WTC11 (cell line): Measurements from ENCODE around the gene BACH2. TPM values are rescaled to one million over a fixed set of nuclear protein-coding genes. Genes with fewer than 3 reads are reported as not detected.

Source experiments
- ATAC-seq: fragments of 200-7000 bp; cut with Tn5 transposase; 2 replicates; pipeline ENCODE4 v1.10.0; 2021; ENCODE audit warnings: mild to moderate bottlenecking, moderate library complexity
- CTCF ChIA-PET: fragments of 300-600 bp; sonication (Branson Sonifier 250); formaldehyde crosslinking; loops from one replicate; lab custom pipeline; 2021; ENCODE audit warnings: antibody characterized with exemption; lab: Charles Lee
- POLR2A ChIA-PET: fragments of 350-600 bp; sonication (Branson Sonifier 250); formaldehyde crosslinking; loops from one replicate; lab custom pipeline; 2021; ENCODE audit warnings: antibody characterized with exemption; lab: Charles Lee
- DNase-seq: peaks from one replicate; pipeline ENCODE4 v3.0.0; 2021; ENCODE audit warnings: low spot score
- H3K27ac Mint-ChIP-seq: 2 replicates; pipeline ENCODE4 v1.8.0; 2021; ENCODE audit warnings: mixed read lengths
- H3K27me3 Mint-ChIP-seq: 2 replicates; pipeline ENCODE4 v1.8.0; 2021; ENCODE audit warnings: low read depth, mild to moderate bottlenecking, moderate library complexity, mixed read lengths
- H3K36me3 Mint-ChIP-seq: 2 replicates; pipeline ENCODE4 v1.8.0; 2021; ENCODE audit warnings: mixed read lengths
- H3K4me1 Mint-ChIP-seq: 2 replicates; pipeline ENCODE4 v1.8.0; 2022; ENCODE audit warnings: mixed read lengths
- H3K4me3 Mint-ChIP-seq: 2 replicates; pipeline ENCODE4 v1.8.0; 2021; ENCODE audit warnings: mild to moderate bottlenecking, moderate library complexity, mixed read lengths
- H3K9me3 Mint-ChIP-seq: 2 replicates; pipeline ENCODE4 v1.8.0; 2021; ENCODE audit warnings: mixed read lengths
- CBFB ChIP-seq: sonication (generic); formaldehyde crosslinking; IDR thresholded peaks from 2 replicates; pipeline ENCODE4 v1.8.1; 2022; ENCODE audit warnings: mild to moderate bottlenecking, low read depth, missing genetic modification reagents
- FOXJ3 ChIP-seq: sonication (generic); formaldehyde crosslinking; IDR thresholded peaks from 2 replicates; pipeline ENCODE4 v1.9.0; 2021; ENCODE audit warnings: missing genetic modification reagents, mild to moderate bottlenecking, borderline replicate concordance
- FOXP1 ChIP-seq: sonication (generic); formaldehyde crosslinking; IDR thresholded peaks from 2 replicates; pipeline ENCODE4 v1.8.0; 2022; ENCODE audit warnings: missing genetic modification reagents, mild to moderate bottlenecking, moderate library complexity, borderline replicate concordance
- GTF2I ChIP-seq: fragments of 250-450 bp; sonication (Bioruptor Pico); conservative IDR thresholded peaks from 2 replicates; pipeline ENCODE4 v1.4.0; 2021; ENCODE audit warnings: mild to moderate bottlenecking
- JAZF1 ChIP-seq: fragments of 250-450 bp; sonication (Bioruptor Pico); IDR thresholded peaks from 2 replicates; pipeline ENCODE4 v1.9.0; 2021; ENCODE audit warnings: moderate library complexity, mild to moderate bottlenecking, inconsistent platforms
- MLX ChIP-seq: sonication (generic); formaldehyde crosslinking; IDR thresholded peaks from 2 replicates; pipeline ENCODE4 v1.8.1; 2023; ENCODE audit warnings: mild to moderate bottlenecking, missing genetic modification reagents, moderate library complexity
- NFATC4 ChIP-seq: fragments of 250-450 bp; sonication (Bioruptor Pico); IDR thresholded peaks from 2 replicates; pipeline ENCODE4 v1.9.0; 2021; ENCODE audit warnings: mild to moderate bottlenecking
- NR1H2 ChIP-seq: sonication (generic); formaldehyde crosslinking; IDR thresholded peaks from 2 replicates; pipeline ENCODE4 v1.9.0; 2021; ENCODE audit warnings: mild to moderate bottlenecking, moderate library complexity, missing genetic modification reagents
- RELA ChIP-seq: sonication (generic); formaldehyde crosslinking; IDR thresholded peaks from 2 replicates; pipeline ENCODE4 v1.8.1; 2022; ENCODE audit warnings: missing genetic modification reagents, mild to moderate bottlenecking, borderline replicate concordance
- RORB ChIP-seq: fragments of 250-450 bp; sonication (Bioruptor Pico); IDR thresholded peaks from 2 replicates; pipeline ENCODE4 v1.9.0; 2021; ENCODE audit warnings: mild to moderate bottlenecking
- SMAD3 ChIP-seq: sonication (generic); formaldehyde crosslinking; IDR thresholded peaks from 2 replicates; pipeline ENCODE4 v1.8.0; 2022; ENCODE audit warnings: missing genetic modification reagents, mild to moderate bottlenecking, borderline replicate concordance
- TEAD4 ChIP-seq: sonication (generic); formaldehyde crosslinking; IDR thresholded peaks from 2 replicates; pipeline ENCODE4 v1.8.0; 2022; ENCODE audit warnings: mild to moderate bottlenecking, missing genetic modification reagents
- TP53 ChIP-seq: sonication (generic); formaldehyde crosslinking; IDR thresholded peaks from 2 replicates; pipeline ENCODE4 v1.8.1; 2023; ENCODE audit warnings: mild to moderate bottlenecking, missing genetic modification reagents
- USF2 ChIP-seq: sonication (generic); formaldehyde crosslinking; IDR thresholded peaks from 2 replicates; pipeline ENCODE4 v1.8.1; 2023; ENCODE audit warnings: mild to moderate bottlenecking, missing genetic modification reagents, moderate library complexity
- ZBTB43 ChIP-seq: sonication (generic); formaldehyde crosslinking; IDR thresholded peaks from 2 replicates; pipeline ENCODE4 v1.8.1; 2023; ENCODE audit warnings: mild to moderate bottlenecking, missing genetic modification reagents
- ZNF317 ChIP-seq: sonication (generic); formaldehyde crosslinking; IDR thresholded peaks from 2 replicates; pipeline ENCODE4 v1.8.1; 2023; ENCODE audit warnings: low read depth, mild to moderate bottlenecking, moderate library complexity, missing genetic modification reagents, borderline replicate concordance
- ZNF671 ChIP-seq: fragments of 250-450 bp; sonication (Bioruptor Pico); IDR thresholded peaks from 2 replicates; pipeline ENCODE4 v1.8.0; 2021; ENCODE audit warnings: mild to moderate bottlenecking
- total RNA-seq: library from RNA; stranded (reverse); gene quantifications from 3 replicates; pipeline ENCODE4 v1.2.3, GENCODE V29; 2021
- TF ChIP-seq, protein P1 (sequence below): sonication (generic); formaldehyde crosslinking; IDR thresholded peaks from 2 replicates; pipeline ENCODE4 v1.8.0; 2022; ENCODE audit warnings: mild to moderate bottlenecking, missing genetic modification reagents
- TF ChIP-seq, protein P2 (sequence below): fragments of 250-450 bp; sonication (Bioruptor Pico); IDR thresholded peaks from 2 replicates; pipeline ENCODE4 v1.9.0; 2021; ENCODE audit warnings: mild to moderate bottlenecking, borderline replicate concordance

Gene BACH2
- total RNA-seq, 1 experiment from 2014 or later, result 5.9 TPM

- ChIA-PET CTCF (interaction anchor here (1.3 kb wide), 1 partner anchor 311 kb away, joined by 3 read pairs; no protein-coding TSS in a partner anchor), POLR2A (no interaction called here)
- Mint-ChIP-seq H3K27me3 (no peaks in the 10 kb centered on the region), H3K4me1 (no peaks in the 10 kb centered on the region), H3K27ac (no peak overlapping the region), H3K36me3 (no peaks in the 10 kb centered on the region), H3K9me3 (peaks cover 9% of the 10 kb centered on the region), H3K4me3 (no peak overlapping the region)
- DNase-seq, result no peak
- TF ChIP-seq FOXJ3 (CRISPR knock-in tag), result no peak
- TF ChIP-seq JAZF1, result no peak
- TF ChIP-seq NFATC4 (CRISPR knock-in tag), result no peak
- TF ChIP-seq TEAD4 (CRISPR knock-in tag), result no peak
- TF ChIP-seq NR1H2 (CRISPR knock-in tag), result no peak
- TF ChIP-seq ZNF317 (CRISPR knock-in tag), result no peak
- no peak for TF ChIP-seq CBFB (CRISPR knock-in tag)
- TF ChIP-seq MLX, result no peak
- TF ChIP-seq RELA (CRISPR knock-in tag), result no peak
- no peak for TF ChIP-seq RORB (CRISPR knock-in tag)
- TF ChIP-seq USF2 (CRISPR knock-in tag), result no peak
- no peak for TF ChIP-seq ZBTB43 (CRISPR knock-in tag)
- TF ChIP-seq GTF2I (CRISPR knock-in tag), result no peak
- TF ChIP-seq SMAD3, result no peak
- TF ChIP-seq, protein P1, sequence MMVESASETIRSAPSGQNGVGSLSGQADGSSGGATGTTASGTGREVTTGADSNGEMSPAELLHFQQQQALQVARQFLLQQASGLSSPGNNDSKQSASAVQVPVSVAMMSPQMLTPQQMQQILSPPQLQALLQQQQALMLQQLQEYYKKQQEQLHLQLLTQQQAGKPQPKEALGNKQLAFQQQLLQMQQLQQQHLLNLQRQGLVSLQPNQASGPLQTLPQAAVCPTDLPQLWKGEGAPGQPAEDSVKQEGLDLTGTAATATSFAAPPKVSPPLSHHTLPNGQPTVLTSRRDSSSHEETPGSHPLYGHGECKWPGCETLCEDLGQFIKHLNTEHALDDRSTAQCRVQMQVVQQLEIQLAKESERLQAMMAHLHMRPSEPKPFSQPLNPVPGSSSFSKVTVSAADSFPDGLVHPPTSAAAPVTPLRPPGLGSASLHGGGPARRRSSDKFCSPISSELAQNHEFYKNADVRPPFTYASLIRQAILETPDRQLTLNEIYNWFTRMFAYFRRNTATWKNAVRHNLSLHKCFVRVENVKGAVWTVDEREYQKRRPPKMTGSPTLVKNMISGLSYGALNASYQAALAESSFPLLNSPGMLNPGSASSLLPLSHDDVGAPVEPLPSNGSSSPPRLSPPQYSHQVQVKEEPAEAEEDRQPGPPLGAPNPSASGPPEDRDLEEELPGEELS (CRISPR knock-in tag), result no peak
- TF ChIP-seq, protein P2, sequence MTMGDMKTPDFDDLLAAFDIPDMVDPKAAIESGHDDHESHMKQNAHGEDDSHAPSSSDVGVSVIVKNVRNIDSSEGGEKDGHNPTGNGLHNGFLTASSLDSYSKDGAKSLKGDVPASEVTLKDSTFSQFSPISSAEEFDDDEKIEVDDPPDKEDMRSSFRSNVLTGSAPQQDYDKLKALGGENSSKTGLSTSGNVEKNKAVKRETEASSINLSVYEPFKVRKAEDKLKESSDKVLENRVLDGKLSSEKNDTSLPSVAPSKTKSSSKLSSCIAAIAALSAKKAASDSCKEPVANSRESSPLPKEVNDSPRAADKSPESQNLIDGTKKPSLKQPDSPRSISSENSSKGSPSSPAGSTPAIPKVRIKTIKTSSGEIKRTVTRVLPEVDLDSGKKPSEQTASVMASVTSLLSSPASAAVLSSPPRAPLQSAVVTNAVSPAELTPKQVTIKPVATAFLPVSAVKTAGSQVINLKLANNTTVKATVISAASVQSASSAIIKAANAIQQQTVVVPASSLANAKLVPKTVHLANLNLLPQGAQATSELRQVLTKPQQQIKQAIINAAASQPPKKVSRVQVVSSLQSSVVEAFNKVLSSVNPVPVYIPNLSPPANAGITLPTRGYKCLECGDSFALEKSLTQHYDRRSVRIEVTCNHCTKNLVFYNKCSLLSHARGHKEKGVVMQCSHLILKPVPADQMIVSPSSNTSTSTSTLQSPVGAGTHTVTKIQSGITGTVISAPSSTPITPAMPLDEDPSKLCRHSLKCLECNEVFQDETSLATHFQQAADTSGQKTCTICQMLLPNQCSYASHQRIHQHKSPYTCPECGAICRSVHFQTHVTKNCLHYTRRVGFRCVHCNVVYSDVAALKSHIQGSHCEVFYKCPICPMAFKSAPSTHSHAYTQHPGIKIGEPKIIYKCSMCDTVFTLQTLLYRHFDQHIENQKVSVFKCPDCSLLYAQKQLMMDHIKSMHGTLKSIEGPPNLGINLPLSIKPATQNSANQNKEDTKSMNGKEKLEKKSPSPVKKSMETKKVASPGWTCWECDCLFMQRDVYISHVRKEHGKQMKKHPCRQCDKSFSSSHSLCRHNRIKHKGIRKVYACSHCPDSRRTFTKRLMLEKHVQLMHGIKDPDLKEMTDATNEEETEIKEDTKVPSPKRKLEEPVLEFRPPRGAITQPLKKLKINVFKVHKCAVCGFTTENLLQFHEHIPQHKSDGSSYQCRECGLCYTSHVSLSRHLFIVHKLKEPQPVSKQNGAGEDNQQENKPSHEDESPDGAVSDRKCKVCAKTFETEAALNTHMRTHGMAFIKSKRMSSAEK (CRISPR knock-in tag), result no peak
- no peak for TF ChIP-seq FOXP1 (CRISPR knock-in tag)
- no peak for TF ChIP-seq TP53 (CRISPR knock-in tag)
- no peak for TF ChIP-seq ZNF671 (CRISPR knock-in tag)
- ATAC-seq, result no peak
These were observed 45.2 kb downstream of the BACH2 start for GRCh38 chr6:90251295-90251992.
